ENCODE results near the gene KCNH1.

Gene KCNH1

DNA sequence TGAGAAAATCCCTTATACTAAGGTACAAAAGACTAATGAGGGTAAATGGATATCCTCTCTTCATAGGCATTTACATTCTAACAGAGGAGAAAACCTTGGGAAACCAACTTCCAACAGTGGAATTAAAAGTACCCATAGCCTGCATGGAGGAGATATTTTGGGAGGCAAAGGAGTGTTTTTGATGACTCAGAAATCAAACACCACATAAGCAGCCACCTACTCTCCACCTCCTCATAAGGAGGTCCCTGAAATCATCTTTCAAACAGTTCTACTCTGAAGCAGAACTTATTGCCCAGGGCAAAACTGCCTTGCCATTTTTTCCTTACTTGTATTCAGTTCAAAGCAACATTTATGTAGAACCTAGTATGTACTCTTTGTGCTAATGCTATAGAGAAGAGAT is 211.3 kb downstream of the KCNH1 start:
- no peak for DNase-seq (ENCODE audit: low read depth in 1 of 2, low spot score in 1 of 2)

DNA sequence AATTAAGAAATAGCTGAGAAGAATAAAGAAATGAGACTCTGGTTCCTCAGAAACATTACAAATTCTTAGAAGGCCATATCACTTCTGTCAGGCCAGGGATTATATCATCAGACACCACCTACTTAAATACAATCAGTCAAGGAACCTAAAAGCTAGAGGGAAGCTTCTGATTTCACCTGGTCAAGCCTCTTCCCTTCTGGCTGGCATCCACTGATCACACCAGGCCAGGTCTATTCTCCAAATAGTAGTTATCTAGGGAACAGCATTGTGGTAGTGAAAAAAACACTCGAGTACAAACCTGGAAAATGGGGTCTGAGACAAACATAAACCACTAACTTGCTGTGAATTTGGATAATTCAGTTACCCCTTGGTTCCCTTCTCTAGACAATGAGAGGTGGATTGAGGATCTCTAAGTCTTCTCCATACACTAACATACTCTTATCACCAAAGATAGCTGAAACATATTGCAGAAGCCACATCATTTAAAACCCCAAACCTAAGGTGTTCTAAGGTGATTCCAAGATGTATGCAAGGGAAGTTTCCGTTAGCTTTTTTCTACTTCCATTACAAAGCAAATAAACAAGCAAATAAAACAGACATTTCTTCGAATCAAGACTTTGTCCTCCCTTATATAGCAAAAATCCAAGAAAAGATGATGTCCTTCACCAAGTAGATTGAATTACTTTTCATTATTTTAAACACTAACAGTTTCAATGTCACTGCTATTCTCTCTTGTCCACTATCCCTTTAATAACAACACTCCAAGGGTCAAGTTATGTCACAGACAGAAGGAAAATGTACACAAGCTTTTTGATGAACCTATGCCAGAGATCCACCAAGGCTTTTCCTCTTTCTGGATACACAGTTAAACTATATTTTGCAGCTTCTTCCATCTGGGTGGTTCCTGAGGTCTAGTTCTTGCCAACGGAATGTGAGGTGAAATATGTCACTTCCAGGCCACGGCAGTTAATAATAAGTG is 212.9 kb downstream of the KCNH1 start:
- no peak for DNase-seq (ENCODE audit: low read depth in 1 of 2, low spot score in 1 of 2)

DNA sequence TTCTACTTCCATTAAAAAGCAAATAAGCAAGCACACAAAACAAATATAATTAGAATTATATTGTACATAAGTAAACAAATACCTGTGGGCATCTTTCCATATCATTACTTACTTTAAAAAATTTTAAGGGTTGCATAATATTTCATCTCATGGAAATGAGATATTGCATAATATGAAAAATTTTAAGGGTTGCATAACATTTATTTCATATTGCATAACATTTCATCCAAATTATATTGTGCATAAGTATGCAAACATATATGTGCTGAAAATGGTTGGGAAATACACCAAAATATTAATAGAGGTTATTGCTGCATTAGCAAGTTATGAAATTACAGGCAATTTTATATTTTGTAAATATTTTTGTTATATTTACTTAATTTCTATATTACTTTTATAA is 213.7 kb downstream of the KCNH1 start:
- DNase-seq (ENCODE audit: low read depth in 1 of 2, low spot score in 1 of 2) = no peak

DNA sequence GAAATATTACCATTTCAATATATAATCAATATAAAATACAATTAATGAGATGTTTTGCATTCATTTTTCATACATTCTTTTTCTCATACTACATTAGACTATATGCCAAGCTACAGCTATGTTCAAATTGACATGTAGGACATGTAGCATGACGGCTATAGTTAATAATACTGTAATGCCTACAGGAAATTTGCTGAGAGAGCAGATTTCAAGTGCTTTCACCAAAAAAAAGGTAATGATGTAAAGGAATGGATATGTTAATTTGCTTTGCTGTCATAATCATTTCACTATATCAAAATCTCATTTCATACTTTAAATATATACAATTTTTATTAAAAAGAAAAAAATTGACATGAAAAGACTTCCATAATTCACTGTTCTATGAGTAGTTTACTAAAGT is 215.1 kb downstream of the KCNH1 start:
- DNase-seq (ENCODE audit: low read depth in 1 of 2, low spot score in 1 of 2) = no peak

DNA sequence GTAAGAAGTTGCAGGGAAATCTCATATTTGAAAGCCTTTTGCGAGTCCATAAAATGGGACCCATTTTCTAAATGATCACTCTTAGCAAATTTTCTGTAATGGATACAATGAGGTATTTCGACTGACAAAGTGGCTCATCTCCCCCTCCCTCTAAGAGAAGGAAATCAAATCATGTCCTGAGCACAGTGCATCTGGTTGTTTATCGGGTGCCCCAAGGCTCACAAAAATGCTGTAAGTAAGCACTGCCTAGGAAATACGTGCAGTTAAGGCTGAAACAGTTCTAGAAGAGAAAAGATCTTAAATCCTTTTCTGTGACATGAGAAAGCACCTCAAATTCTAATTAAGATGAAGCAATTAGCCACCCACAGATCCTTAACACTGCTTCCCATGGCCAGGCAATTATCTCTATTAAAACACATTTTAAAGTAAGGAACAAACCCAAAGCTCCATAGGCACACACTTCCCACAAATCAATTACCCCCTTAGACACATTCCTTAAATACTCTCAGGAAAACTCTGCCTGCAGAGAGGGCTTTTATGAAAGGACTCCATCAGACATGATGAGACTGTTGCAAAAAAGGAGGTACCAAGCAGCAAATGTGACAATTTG is 216.3 kb downstream of the KCNH1 start:
- DNase-seq (ENCODE audit: low read depth in 1 of 2, low spot score in 1 of 2) = no peak

DNA sequence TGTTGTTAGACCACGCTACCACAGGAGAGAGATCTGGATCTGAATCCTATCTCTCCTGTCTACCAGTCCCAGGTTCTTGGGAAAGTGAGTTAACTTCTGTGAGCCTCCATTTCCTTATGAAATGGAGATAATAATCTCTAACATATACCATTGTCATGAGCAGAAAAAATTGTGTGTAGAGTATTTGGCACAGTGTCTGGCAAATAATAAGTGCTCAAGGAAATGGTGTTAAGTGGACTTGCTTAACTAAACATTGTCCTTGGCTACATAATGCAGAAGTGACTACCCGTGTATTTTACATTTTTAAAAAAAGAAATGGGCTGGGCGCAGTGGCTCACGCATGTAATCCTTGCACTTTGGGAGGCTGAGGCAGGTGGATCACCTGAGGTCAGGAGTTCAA is 217.4 kb downstream of the KCNH1 start:
- no peak for DNase-seq (ENCODE audit: low read depth in 1 of 2, low spot score in 1 of 2)

DNA sequence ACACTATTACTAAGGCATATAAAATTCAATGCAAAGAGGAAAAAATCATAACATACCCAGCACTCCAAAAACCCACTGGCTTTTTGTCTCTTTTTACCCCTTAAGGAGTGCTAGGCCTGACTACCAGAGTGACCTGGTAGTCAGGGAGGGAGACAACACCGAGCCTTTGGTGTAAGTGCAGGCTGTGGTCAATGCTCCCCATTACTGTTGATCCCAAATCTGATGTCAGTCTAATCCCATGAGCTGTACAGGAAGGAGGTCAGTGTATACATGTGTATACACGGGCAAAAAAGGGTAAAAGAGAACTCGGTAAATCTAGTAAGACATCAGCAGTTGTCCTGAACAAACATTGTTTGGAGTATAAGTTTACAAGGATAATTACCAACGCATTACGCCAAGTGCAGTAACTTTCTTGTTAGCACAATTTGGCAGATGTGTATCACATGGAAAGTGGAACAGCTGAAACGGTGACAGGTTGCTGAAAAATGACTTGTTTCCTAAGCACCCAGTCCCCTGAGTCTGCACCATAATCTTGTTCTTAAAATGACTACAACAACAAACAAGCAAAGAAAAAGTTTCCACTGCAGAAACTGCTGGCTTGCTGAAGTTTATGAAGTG is 217.9 kb downstream of the KCNH1 start:
- DNase-seq (ENCODE audit: low read depth in 1 of 2, low spot score in 1 of 2) = no peak

DNA sequence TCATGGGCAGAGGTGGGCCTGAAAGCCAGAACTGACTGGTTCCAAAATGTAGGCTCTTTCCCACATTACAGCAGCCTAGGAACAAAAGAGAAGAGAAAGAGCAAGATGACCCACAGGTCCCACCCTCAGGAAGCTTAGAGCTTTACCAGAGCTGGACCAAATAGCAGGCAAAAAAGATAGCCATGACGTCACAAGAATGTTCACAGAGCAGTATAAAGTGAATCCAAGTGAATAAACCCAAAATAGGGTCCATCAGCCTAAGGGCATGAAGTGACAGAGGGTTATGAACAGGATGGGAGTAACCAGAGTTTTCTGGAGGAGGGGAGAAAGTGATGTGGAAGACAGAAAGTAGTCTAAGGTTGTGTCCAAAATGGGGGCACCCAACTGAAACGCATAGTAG is 221.2 kb downstream of the KCNH1 start:
- DNase-seq (ENCODE audit: low read depth in 1 of 2, low spot score in 1 of 2) = no peak

DNA sequence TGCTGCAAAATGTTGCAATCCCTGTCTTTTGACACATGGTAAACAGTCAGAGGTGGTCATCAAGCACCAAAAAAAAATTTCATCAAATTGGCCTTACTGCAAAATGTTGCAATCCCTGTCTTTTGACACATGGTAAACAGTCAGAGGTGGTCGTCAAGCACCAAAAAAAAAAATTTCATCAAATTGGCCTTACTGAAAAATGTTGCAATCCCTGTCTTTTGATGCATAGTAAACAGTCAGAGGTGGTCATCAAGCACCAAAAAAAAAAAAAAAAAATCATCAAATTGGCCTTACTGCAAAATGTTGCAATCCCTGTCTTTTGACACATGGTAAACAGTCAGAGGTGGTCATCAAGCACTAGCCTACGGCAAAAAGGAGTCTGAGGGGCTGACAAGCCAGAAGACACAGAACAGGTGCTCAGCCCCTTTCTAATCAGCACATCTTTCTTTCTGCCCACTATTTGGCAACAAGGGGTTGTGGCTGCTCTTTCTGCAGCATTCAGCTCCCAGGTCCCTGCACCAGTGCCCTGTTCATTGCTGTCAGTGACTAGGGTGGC is 223.8 kb downstream of the KCNH1 start:
- DNase-seq (ENCODE audit: low read depth in 1 of 2, low spot score in 1 of 2) = no peak

DNA sequence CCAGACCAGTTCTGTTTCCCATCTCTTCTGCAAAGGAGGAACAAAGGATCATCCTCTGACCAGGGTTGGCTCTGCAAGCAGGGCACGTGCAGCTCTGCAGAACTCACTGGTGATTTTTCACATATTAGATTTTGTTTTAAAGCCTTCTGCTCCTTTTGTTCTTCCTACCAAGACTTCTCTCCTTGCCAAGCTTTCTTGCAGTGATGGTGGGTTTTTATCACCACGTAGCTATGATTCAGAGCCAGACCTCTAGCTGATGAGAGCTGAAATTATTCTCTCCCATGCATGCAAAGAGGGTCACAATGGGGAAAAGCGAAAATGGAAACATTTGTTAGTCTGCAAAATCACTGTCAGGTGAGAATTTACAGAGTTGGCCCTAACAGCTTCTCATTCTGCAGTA is 225.2 kb downstream of the KCNH1 start:
- DNase-seq (ENCODE audit: low read depth in 1 of 2, low spot score in 1 of 2) = no peak

DNA sequence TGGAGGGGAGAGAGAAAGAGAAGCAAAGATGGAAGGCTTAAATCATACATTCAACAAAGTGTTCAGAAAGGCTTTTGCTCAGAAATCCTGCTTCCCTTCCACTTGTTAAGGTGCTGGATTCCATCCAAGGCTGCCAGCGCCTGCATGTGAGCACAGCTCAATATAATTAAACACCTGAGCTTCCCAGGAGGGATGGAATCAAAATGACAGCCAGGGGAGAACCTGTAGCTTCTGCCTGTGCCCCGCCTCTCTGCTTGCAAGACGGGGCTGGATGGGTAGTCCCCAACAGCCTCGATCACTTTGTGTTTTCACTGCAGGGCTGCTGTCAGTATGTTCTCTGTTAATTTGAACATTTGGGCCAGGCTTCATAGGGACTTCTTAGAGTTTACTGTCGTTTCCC is 225.7 kb downstream of the KCNH1 start:
- DNase-seq (ENCODE audit: low read depth in 1 of 2, low spot score in 1 of 2) = no peak

DNA sequence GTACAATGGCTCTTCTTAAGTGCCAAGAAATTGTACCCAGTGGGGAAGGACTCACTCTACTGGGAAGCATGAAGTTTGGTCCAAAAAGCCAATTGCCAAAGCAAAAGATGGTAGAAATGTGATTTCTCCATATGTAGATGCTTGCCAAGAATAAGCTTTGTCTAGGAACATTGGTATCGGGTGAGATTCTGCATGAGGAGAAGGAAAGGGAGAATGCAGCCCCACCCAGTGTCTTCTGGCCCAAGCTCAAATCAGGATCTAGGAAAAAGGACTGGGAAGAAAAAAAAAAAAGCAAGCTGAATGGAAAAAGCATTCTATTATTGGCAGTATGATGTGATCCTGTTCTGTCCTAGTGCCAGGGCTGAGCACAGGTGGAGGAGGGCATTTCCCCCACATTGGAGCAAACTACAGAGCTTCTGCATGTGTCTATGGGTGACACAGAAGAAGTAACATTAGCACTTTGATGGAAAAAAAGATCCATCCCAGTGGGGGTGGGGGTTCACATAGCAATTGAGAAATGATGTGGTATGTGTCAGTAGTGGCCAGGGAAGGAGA is 226.6 kb downstream of the KCNH1 start:
- no peak for DNase-seq (ENCODE audit: low read depth in 1 of 2, low spot score in 1 of 2)

DNA sequence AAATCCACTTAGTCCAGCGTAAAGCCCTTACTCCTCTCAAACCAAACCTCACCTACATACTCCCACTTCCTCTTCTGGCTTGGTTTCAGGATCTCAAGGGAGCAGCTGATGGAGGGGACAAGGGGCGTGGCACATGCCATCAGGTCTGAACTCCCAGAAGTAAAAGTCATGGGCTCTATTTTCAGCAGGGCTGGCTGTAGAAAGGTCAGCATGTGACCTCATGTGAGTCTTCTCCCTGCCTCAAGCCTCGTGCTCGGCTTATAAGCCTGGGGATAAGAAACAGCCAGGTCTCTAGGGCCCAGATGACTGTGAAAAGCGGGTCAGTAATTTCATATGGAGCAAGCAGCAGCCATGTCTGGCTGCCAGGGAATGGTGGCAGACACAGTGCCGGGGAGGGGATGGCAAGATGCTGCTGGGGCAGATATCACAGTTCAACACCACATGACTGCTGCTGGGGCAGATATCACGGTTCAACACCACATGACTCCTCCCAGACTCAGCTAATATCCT is 227.9 kb downstream of the KCNH1 start:
- DNase-seq (ENCODE audit: low read depth in 1 of 2, low spot score in 1 of 2) = no peak

DNA sequence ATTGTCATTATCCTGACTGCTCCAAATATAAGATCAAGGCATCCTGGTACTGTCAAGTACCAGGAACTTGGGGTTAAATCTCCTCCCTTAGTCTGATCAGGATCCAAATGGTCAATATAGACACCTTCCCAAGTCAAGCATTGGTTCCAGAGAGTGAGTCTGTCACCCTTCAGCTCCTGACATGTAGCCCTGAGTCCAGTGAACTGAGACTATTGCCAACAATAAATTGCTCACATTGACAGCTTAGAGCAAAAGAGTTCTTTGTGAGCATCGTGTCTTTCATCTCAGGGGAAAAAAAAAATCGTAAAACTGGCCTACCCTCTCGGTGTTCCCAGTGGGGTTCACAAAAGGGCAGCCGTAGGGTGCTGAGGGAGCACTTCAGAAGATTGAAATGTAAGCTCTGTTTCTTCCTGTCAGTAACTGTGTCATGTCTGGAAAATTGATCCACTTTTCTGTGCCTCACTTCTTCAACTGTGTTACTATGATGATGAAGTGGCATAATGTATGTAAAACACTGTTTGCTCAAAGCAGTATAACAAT is 228.5 kb downstream of the KCNH1 start:
- no peak for DNase-seq (ENCODE audit: low read depth in 1 of 2, low spot score in 1 of 2)

DNA sequence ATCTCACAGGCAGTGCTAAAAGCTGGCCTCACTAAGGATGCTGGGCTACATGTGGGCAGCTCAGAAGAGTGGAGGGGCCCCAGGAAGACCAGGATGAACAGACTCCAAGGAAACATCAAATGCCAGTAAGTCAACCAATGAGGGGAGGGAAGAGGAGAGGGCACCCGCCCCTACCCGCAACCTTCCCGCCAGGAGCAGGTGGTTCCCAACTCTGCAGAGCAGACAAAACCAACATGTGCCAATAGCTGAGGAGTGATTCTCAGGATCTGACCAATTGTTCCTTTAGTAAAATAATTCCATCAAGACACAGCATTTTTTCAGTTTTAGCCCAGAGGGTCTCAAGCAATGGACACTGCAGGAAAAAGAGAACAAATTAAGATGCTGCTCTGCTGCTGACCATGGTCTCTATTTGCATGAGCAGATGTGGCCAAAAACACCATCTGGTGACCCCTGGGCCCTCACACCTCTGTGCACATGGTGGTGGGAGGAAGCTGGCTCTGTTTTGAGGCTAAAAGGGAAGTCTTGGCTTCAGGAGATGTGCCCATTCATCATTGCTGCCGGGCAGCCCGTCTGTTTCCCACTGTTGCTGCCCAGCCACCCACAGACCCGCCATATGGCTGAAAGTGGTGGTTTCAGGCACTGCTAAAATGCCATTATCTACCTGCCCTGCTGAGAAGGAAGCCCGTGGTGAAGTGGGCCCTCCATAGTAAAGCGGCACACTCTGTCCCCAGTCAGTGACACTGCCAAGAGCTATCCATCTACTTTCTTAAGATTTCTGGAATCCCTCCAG is 231.8 kb downstream of the KCNH1 start:
- no peak for DNase-seq (ENCODE audit: low read depth in 1 of 2, low spot score in 1 of 2)

DNA sequence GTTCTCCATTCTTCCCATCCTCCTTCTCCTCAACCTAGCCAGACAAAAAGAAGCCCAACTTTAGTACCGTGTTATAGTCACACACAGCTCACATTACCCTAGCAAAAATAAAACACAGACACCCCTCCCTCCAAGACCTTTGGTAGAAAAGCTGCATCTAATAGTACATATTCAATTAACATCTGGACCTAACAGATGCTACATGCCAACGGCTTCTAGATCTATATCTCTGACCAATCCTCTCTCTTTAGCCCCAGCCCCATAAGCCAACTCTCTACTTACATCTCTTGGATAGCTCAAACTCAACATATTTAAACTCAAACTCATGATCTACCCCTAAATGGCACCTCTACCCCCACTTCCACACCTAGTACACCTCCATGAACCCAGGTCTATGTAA is 233.1 kb downstream of the KCNH1 start:
- DNase-seq (ENCODE audit: low read depth in 1 of 2, low spot score in 1 of 2) = no peak

DNA sequence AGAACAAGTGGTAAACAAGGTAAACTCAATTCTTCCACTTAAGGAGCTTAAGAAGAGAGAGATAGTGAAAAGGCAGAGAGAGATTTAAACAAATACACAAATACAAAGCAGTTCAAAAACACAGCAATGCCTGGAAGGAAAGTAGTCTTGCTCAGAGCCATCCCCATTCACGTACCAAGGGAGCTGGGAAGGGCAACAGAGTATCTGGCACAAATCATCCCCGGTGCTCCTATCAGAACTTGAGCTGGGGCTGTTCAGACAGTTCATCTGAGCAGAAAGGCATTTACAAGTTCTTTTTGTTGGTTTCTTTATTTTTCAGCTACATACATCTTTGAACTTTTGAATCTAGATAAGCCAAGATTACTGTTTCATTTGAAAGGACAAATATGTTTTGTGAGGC is 233.9 kb downstream of the KCNH1 start:
- DNase-seq (ENCODE audit: low read depth in 1 of 2, low spot score in 1 of 2) = no peak

DNA sequence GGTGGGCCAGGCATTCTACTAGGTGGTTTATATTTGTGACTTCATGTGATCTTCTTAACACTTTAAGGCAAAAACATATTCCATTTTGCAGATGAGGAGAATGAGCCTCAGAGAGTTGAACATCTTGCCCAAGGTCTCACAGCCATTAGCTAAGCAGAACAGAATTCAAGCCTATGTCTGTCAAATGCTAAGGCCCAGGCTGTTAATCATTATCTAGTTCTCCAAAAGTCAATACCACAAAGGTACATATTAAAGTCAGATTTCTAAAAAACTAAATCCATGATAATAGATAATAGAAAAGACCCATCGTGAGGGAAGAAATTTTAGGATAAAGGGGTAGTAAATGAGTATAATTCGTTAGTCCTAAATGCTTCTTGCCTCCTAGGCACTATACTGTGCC is 234.3 kb downstream of the KCNH1 start:
- no peak for DNase-seq (ENCODE audit: low read depth in 1 of 2, low spot score in 1 of 2)

DNA sequence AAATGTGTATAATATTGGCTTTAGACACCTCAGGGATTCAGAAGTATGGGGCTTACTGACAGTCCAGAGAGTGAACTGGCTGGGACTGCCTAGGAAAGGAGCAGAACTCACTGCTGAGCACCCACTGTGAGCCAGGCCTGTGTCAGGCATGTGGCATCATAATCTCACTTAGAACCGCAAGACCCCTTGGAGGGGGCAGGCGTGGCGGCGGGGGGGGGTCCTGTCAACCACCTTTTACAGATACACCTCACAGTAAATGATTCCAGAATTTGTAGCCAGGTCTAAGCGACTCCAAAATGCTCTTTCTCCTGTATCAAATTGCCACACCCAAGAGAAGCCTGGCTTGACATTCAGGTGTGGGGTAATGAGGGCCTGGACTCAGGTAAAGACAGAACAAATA is 235.5 kb downstream of the KCNH1 start:
- no peak for DNase-seq (ENCODE audit: low read depth in 1 of 2, low spot score in 1 of 2)

DNA sequence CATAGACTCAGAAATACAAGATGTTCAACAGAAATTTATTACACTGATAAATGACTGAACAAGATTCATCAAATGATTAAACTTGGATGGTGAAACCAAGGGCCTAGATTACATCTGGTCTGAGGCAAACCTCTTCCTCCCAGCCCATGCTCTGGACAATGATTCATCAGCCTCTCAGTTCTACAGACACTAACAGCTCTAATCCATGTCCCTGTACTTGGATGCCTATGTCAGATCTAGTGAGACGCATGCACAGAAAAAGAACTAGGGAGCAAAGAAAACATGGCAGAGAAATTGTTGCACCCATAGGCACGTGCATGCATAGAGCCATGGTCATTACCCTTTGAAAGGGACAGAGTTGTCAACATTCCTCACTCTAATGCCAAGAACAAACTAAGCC is 250.1 kb downstream of the KCNH1 start:
- no peak for DNase-seq (ENCODE audit: low read depth in 1 of 2, low spot score in 1 of 2)

All from stimulated activated CD4-positive, alpha-beta T cell treated with anti-CD3 and anti-CD28 coated beads, Interleukin-15, amount 100 ng/mL, for 1 hour (primary cell).